ENCODE results near the gene RAB11FIP3.

- no peak for TF ChIP-seq GATA3 (IDR thresholded peaks at IDR 0.05; ENCODE audit: low read depth, low read length)
- TF ChIP-seq GATA2 (IDR thresholded peaks at IDR 0.05; ENCODE audit: low read depth, low read length), result no peak
These were observed 88.5 kb downstream of the RAB11FIP3 start for GRCh38 chr16:513950-514349.
